Measurements from ENCODE around the gene SGK1.
"Not testable (repeated sequence)": the region's sequence is repeated elsewhere in the genome, so short reads cannot be mapped to it uniquely, and the experiment has no call there.

The SGK1 gene

DNA sequence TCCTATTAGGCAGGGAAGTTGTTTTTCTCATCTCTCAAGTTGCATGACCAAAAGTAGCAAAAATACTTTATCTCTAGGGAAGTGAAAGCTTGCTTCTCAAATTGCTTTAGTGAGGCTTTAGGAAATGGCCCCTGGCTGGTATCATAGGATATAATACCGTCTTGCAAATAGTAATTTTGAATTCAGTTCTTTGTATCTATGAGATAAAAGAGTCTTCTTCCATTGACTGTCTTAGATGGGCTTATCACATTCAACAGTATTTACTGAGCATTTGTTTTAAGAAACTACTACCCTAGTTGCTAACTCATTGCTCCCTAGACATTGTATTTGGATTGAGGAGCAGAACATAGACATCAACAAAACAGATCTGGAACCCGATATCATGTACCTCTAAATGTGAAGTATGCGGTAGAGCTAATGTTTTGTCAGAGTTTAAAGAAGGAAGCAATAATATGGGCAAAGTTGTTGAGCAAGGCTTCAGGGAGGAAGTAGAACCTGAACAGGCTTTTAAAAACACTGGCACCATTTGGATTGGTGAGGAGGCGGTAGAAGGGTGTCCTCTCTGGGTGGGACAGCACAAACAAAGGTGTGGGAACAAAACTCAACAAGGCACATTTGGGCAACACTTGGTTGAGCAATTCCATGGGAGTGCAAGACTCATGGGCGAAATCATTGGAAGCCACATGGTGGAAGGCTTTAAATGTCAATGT, 101.5 kb downstream of the SGK1 start:
- no peak for DNase-seq

DNA sequence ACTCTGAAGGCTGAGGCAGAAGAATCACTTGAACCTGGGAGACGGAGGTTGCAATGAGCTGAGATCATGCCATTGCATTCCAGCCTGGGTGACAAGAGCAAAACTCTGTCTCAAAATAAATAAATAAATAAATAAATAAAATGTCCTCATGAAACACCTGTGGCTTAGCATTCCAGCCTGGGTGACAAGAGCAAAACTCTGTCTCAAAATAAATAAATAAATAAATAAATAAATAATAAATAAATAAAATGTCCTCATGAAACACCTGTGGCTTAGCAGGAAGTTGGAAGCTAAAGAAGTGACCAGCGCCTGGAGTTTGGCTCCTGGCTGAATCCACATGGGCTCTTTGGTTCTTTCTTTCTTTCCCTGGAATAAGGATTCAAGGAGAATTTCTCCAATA, 104.5 kb downstream of the SGK1 start:
- not testable (repeated sequence) for DNase-seq

DNA sequence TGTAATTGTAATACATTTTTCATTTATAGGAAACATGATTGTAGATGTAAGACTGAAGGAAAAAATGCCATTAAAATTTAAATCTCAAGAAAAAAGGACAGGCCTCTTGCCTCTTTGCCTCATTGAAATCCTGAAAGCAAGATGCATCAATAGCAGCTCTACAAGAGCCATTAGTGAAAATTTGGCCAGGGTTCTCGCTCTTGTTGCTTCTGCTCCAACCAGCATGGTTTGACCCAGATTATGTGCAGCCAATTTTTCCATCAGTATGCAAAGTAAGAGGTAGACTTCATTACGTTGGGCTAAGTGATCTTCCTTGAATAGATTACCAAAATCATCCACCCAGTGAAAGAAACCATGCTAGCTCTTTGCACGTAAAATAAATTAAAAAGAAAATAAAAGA, 106.6 kb downstream of the SGK1 start:
- no peak for DNase-seq

DNA sequence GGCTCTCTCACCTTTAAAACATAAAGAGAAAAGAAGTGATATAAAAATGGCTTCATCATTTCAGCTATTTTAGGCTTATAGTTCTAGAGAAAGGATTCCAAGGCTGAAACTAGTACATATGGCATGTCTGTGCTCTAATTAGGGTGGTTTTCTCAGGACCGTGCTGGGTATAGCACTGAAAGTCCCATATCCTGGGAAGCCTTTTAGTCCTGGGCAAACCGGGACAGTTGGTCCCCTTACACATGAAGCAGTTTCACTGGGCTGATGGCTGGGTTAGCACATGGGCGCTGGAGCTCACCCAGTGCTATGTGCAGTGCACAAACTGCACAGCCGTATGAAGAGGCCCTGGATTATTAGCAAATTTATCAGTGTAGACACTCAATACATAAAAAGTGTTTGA, 110.5 kb downstream of the SGK1 start:
- DNase-seq: no peak

DNA sequence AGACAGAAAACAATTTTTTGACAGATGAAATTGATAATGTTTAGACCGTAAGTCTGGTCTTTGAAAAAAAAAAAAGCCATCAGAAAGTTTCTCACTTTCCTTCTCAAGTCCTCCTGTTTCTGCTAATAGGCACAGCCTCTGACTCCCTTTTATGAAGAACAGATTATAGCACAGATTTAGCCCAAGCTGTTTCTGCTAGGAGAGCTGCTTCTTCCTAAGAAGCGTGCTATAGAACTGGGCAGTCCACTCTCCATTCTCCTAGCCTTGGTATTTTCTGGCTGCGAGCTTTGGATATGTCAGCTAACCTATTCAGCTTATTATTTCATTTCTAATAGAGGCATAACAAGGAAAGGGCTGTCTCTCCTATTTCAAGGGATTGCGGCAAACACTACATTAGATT, 112.5 kb downstream of the SGK1 start:
- no peak for DNase-seq

- DNase-seq: not testable (repeated sequence)
Measured at GRCh38 chr6:134204759-134205158, 113.2 kb downstream of the SGK1 start.

GRCh38 chr6:134204031-134204430, 113.9 kb downstream of the SGK1 start:
- no peak for DNase-seq

DNA sequence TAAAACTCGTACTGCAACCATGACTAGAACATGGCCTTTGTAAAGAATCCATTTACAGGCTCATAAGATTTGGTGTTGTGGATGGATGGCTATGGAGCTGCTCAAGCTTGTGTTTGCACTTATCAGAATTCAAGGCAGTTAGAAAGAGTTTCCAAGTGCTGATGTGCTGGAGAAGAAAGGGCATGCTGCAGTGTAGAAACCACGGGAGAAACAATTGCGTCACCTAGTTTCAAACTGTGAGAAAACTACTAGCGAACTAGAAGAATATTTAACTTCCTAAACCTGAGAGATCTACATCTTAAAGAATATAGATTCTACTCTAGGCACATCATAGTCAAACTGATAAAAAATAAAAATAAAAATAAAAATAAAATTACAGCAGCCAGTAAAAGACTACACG, 116.2 kb downstream of the SGK1 start:
- DNase-seq: no peak

DNA sequence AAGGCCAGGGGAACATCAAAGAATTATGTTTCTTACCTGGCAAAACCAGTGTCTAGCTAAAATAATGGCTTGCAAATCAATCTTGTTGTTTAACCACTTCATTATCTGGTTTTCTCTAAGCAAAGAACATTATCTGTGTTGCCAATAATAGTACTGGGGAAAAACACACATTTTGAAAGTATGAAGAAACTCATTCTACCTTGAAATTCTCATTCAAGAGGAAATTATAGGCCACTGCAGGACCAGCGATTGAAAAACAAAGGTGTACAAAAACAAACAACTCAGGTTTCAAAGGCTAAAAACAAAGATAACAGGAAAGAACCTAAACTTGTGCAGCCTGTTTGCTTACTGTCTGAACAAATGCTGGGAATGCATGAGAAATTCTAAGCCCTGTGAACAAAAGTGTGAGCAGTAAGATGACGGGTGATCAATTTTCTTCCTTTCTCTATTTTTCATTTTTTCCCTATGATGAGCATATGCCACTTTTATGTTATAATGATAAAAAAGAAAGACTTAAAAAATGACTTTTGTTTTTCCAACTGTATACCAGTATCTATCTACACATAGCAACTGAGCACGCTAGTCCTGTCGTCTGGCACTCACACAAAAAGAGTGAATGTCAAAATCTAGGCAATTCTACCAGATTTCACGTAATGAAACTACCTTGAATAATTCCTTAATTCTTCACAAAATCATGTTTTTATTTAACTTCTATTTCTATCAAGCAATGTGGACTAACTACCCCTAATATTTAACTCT, 117.9 kb downstream of the SGK1 start:
- no peak for DNase-seq

GRCh38 chr6:134198093-134198492, 119.8 kb downstream of the SGK1 start:
- no peak for DNase-seq

DNA sequence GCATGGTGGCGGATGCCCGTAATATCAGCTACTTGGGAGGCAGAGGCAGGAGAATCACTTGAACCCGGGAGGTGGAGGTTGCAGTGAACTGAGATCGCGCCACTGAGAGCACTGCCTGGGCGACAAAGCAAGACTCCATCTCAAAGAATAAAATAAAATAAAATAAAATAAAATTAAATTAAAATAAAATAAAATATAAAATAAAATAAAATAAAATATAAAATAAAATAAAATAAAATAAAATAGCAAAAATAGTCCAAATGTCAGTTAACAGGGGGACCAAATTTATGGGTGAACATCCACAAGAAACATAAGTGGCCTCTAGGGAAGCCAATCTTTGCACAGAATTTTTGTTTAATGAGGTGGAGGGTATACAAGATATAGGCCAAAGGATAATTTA, 120.2 kb downstream of the SGK1 start:
- DNase-seq: not testable (repeated sequence)

GRCh38 chr6:134196568-134197193, 121.2 kb downstream of the SGK1 start:
- DNase-seq: no peak

- no peak for DNase-seq
Measured at GRCh38 chr6:134195985-134196384, 121.9 kb downstream of the SGK1 start.

DNA sequence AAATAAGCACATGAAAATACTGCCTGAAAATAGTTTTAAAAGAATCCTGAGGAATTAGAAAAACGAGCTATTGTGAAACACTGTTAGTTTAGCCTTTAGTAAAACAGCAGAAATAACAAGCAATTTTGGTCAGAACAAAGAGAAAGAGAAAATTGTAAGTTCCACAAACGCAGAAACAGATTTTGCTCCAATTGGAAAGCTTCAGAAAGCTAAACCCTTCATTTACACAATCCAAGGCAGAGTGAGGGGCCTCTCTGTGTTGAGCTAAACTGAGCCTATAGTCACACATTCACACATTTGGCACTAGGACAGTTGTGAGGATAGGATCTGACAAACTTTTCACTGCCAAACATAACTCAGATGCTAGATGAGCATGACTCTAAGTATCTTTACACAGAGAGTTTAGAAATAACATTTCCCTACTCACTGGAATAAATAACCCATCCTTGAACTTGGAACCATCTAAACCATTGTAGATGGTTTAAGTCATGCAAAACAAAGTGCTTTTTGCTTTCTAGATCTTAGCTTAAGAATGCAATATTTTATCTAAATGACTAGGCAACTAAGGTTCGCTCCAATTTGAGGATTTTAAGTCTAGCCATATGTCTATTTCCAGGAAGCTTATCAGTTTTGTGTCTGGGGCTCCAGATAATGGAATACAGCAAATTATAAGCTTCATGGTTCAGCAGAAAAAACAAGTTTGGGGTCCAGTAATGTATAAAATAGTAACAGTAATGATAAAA, 122.6 kb downstream of the SGK1 start:
- peak; percentile 38 for DNase-seq

- no peak for DNase-seq
Measured at GRCh38 chr6:134193536-134194498, 124.1 kb downstream of the SGK1 start.

- DNase-seq: not testable (repeated sequence)
Measured at GRCh38 chr6:134192609-134193008, 125.3 kb downstream of the SGK1 start.

GRCh38 chr6:134190883-134191282, 127.0 kb downstream of the SGK1 start:
- no peak for DNase-seq

GRCh38 chr6:134187751-134188150, 130.2 kb downstream of the SGK1 start:
- DNase-seq: no peak

DNA sequence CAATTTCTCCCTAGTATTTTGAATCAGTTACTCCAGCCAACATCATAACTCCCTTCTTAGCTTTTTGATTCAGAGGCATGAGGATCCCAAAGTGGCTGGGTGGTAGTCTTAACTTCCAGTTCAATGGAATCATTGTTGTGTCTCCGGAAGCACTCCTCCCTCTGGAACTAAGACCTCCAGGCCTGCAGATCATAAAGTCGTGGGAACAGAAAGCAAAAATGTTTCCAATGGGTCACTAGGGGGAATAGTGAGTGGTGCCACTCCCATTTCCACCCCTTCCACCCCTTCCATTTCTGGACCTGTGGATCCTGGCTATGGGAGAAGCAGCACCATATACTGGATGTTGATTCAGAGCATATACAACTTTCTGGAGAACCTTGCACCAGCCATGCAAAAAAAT, 130.8 kb downstream of the SGK1 start:
- DNase-seq: no peak

- no peak for DNase-seq
Measured at GRCh38 chr6:134186355-134186754, 131.6 kb downstream of the SGK1 start.

GRCh38 chr6:134185277-134185676, 132.6 kb downstream of the SGK1 start:
- no peak for DNase-seq

- DNase-seq: no peak
Measured at GRCh38 chr6:134183844-134184243, 134.1 kb downstream of the SGK1 start.

Measured in eye (tissue), 1 donor.